GM12874 (cell line): ENCODE measurements around the gene MRGPRF.

Source experiments
- TF ChIP-seq, protein P1 (sequence below): IDR thresholded peaks from 2 replicates; pipeline ENCODE4 v1.5.1; 2011; ENCODE audit warnings: low read depth, mild to moderate bottlenecking, control low read depth, low read length, moderate library complexity; ENCODE audit not compliant: insufficient read depth

The MRGPRF gene

DNA sequence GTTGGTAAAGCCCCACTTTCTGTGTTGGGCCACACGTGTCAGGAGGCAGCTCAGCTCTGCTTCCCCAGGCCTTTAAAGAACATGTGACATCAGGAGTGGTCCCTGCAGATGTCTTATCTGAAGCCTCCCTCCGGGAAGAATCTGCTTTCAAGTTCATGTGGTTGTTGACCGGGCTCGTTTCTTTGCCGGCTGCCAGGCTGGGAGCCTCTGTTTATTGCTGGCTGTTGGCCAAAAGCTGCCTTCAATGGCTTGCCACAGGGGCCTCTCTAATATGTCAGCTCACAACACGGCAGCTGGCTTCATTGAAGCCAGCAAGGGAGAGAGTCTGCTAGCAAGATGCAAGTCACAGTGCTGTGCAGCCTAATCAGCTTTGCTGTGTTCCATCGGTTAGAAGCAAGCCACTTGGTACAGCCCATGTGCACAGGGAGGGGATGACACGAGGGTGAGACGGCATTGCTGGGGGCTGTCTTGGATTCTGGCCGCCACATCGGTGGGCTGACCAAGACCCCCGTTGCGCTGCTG lies 14.6 kb downstream of the MRGPRF start:
- TF ChIP-seq, protein P1, sequence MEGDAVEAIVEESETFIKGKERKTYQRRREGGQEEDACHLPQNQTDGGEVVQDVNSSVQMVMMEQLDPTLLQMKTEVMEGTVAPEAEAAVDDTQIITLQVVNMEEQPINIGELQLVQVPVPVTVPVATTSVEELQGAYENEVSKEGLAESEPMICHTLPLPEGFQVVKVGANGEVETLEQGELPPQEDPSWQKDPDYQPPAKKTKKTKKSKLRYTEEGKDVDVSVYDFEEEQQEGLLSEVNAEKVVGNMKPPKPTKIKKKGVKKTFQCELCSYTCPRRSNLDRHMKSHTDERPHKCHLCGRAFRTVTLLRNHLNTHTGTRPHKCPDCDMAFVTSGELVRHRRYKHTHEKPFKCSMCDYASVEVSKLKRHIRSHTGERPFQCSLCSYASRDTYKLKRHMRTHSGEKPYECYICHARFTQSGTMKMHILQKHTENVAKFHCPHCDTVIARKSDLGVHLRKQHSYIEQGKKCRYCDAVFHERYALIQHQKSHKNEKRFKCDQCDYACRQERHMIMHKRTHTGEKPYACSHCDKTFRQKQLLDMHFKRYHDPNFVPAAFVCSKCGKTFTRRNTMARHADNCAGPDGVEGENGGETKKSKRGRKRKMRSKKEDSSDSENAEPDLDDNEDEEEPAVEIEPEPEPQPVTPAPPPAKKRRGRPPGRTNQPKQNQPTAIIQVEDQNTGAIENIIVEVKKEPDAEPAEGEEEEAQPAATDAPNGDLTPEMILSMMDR: no peak

DNA sequence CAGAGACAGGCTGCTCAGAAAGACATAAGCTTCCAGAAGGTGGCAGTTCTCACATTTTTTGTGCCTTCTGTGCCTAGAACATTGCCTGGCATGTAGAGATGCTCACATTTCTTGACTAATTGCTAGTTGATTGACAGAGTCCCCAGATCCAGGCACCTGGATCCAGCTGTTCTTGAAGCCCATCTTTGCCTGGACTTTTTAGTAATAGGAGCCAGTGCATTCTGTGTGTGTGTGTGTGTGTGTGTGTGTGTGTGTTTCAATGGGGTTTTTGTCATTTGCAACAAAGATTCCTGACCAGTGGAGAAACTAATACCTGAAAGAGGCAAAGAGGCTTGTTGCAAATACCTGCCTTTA lies 15.1 kb downstream of the MRGPRF start:
- TF ChIP-seq, protein P1: no peak

DNA sequence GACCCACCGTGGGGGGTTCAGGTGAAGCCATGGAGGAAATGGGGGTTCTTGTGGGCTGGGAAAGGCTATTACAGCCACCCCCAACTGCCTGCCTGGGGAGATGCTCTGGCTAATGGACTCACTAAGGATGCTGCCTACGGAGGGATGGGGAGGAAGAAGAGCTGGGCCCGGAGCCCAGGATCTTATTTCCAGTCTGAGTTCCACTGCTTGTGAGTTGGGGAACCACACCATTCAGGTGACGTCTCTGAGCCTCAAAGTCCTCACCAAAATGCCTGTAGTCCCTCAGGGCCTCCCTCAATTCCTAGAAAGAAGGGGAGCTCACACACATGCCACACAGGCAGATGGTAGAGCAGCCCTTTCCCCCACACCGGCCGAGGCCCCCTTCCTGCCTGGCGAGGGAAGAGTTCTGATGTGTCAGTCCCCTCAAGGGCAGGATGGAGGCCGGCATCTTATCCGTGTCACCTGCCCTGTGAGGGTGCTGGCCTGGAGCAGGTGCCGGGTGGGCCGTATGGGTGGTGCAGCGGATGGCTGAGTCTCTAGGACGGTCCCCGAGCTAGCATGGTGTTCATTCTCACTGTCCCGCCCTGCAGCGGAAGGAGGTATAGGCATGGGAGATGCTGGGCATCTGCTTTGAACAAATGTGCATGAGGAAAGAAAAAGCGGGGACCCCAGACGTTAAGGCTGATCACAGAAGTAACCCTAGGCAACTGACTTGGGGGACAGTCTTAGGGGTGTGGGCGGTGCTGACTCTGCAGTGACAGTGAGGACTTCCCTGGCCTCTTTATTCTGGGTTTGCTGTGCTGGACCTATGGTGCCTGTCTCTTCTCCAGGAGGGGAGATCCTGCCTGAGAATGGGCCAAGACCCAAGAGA lies 15.7 kb downstream of the MRGPRF start:
- TF ChIP-seq, protein P1: no peak

DNA sequence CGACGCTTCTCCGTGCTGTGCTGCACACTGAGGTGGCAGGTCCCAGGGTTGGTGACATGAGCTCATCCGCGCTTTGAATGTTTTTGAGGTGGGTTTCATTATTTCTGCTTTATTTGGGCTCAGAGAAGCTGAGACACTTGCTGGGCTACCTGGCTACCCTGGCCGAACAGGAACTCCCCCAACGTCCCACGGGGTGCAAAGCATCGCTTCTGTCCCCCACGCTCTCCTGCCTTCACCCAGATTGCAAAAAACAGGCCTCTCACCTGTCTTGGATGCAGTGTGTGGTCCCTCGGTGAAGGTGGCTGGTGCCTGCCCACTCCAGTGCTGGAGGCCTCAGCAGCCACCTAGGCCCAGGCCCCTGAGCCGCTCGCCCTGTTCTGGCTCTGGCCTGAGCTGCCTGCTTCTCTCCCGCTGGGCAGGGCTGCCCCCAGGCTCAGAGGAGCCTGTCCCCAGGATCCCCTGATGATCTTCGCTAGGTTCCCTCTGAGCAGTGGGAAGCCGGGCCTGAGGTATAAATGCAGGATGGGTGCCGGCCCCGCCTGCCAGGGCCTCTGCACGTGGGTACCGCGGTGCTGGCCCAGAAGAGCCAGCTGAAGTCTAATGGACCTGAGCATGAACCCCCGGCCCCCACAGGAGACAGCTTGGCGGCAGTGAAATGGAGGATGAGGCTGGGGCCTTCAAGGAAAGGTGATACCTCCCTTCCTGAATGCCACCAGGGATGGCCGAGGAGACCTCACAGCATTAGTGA lies 16.5 kb downstream of the MRGPRF start:
- TF ChIP-seq, protein P1: no peak

DNA sequence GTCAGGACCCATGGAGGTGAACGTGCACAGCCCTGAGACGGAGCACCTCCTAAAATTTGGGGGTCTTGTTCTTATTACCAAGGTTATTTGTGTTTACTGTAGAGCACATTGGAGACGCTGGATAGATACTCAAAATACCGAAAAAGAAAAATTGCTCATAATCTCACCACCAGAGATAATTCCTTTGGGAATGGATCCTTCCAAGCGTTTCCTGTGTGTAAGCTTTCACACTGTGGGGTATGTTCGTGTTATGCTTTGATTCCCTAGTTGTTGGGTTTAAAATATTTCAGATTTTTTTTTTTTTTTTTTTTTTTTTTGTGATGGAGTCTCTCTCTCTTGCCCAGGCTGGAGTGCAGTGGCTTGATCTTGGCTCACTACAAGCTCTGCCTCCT lies 18.2 kb downstream of the MRGPRF start:
- TF ChIP-seq, protein P1: no peak

DNA sequence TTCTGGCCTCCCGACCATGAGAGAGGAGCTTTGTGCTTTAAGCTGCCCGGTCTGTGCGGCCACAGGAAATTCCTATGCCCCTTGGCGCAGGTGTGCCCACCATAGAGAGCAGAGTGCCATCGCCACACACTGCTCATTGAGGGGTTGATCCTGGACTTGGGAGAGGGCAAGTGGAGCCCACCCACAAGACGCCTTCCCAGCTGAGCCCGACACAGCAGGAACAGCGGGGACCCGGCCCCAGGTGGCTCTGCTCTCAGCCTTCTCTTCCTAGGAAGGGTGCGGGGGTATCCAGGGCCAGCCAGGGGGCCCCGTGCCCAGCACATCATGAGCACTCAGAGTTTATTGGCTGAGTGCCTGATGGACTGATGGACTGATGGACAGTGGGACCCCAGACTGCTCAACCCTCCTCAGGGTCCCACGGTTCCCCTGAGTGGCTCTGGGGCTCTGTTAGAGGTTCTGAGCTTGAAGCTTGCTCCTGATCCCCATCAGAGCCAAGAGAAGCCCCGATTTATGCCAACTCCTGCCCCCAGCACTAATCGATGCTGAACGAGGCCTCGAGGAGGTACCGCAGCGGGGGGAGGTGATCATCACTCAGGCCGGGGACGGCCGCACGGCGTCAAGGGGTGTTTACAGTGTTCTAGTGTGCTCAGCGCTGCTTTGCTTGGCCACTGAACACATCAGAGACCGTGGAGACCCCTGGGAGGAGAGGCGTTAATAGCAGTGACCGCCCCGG lies 18.7 kb downstream of the MRGPRF start:
- TF ChIP-seq, protein P1: no peak

DNA sequence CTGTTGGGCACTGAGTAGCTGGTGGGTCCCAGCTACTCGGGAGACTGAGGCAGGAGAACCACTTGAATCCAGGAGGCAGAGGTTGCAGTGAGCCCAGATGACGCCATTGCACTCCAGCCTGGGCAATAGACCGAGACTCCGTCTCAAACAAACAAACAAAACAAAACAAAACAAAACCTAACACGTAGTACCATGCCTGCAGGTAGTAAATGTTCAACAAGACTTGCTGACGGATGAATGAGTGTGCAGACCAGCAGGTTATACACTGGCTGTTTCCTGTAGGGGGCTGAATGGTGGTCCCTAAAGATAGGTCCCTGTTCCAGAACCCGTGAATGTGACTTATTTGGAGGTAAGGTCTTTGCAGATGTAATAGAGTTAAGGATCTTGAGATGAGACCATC lies 19.5 kb downstream of the MRGPRF start:
- TF ChIP-seq, protein P1: no peak
